GM12872 (cell line): ENCODE results near the gene ALX4.

Source experiments
- TF ChIP-seq, protein P1 (sequence below): IDR thresholded peaks from 3 replicates; pipeline ENCODE4 v1.5.1; 2011; ENCODE audit warnings: low read depth, mild to moderate bottlenecking, low read length, moderate library complexity; ENCODE audit not compliant: insufficient read depth

Gene ALX4

DNA sequence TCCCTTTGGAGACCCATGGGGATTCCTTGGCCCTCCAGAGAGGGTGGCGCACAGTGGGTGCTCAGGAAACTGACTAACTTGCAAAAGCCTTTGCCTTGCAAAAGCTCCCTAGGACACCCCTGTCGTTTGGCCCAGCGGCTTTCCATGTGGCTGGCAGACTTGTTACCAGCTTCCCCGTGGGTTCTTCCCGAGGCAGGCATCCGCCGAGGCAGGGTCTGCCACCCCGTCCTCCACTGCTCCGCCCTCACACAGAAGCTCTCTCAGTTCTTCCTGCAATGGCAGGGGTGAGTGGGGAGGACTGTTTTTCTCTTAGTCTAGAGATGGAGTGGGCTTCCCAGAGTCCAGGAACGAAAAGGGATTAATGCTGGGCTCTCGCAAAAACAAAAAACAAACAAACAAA, 23.0 kb downstream of the ALX4 start:
- TF ChIP-seq, protein P1, sequence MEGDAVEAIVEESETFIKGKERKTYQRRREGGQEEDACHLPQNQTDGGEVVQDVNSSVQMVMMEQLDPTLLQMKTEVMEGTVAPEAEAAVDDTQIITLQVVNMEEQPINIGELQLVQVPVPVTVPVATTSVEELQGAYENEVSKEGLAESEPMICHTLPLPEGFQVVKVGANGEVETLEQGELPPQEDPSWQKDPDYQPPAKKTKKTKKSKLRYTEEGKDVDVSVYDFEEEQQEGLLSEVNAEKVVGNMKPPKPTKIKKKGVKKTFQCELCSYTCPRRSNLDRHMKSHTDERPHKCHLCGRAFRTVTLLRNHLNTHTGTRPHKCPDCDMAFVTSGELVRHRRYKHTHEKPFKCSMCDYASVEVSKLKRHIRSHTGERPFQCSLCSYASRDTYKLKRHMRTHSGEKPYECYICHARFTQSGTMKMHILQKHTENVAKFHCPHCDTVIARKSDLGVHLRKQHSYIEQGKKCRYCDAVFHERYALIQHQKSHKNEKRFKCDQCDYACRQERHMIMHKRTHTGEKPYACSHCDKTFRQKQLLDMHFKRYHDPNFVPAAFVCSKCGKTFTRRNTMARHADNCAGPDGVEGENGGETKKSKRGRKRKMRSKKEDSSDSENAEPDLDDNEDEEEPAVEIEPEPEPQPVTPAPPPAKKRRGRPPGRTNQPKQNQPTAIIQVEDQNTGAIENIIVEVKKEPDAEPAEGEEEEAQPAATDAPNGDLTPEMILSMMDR, result no peak

DNA sequence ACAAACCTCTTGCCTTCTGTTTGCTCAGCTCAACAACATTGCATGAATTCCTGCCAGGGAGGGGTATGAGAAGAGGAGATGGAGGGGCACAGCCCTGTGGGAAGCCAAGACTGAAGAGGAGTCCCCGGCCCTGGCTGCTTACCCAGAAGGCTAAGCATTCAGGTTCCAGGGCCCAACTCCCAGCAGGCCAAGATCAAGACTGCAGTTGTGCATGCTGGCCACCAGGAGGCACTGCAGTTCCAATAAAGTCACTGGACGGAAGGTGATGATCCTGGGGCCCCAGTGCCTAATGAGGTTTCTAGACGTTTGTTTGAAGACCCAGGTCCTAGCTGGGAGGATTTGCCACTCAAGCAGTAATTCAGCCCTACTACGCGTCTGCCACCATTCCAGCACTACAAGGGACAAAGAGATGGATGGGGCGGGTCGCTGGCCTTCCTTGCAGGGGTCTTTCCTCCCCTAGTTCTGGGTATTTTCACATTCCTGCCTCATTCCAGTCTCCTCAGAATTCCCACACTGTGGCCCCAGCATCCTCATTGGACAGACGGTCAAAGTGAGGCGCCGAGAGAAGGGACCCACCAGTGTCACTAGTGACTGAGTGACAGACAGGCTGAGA, 23.6 kb downstream of the ALX4 start:
- TF ChIP-seq, protein P1, result peak; percentile 98

DNA sequence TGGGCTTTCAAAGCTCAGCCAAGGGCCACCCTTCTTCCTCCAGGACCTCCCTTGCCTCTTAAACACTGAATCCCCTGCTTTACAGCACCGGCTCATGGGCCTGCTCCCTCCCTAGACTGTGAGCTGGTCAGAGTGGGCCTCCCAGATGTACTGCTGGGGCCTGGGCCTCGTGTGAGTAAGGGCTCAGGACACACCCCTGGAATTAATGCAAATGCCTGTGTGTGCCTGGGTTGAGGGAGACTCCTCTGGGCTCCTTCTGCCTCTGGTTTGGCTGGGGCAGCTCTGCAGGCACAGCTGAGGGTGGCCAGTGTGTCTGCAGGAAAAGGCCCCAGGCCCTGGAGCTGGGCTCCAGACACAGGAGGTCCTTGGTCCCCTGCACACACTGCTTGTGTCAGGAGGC, 24.2 kb downstream of the ALX4 start:
- TF ChIP-seq, protein P1, result no peak

DNA sequence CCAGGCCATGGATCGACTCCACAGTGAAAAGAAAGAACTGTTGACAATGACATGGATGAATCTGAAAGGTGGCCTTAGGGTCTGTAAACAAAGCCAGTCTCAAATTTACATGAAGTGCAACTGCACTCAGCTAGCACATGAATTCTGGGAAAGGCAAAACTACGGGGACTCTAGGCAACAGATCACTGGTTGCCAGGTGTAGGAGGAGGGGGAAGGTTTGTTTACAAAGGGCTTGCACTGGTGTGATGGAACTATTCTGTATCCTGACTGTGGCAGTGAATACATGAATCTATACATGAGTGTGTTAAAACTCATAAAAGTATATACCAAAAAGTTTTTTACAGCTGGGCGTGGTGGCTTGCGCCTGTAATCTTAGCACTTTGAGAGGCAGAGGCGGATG, 27.3 kb downstream of the ALX4 start:
- TF ChIP-seq, protein P1, result no peak

DNA sequence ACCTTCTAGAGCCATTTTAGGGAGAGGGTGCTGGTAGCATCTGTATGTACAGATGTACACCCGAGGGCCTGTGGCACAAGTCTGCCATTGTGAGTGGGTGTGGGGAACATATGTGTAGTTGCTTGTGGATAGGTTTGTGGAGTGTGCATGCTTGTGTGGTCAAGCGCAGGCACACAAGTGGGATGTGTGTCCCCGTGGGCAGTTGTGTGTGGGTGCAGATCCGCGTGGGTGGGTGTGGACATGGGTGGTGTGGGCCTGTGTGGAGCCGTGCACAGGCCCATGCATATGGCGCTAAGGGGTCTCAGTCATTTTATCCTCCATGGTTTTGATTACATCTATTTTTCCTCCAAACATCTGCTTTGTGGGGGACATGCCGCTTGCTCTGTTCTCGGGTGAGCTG, 28.8 kb downstream of the ALX4 start:
- TF ChIP-seq, protein P1, result no peak

DNA sequence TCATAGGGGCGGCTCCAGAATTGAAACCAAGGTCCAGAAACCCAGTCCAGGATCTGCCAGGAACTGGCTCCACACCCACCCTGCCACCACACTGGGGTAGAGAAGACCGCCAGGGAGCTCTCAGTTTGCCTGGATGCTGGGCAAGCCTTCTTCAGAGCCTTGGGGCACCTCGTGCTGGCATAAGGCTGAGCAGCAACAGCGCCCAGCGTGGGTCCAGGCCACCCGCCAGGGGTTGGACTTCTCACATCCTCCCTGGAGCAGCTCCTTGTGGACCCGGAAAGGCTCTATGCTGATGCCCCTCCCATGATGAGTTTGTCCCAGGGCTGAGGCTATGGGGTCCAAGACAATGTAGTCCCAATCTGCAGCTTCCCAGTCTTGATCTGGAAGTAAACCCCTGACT, 29.7 kb downstream of the ALX4 start:
- TF ChIP-seq, protein P1, result no peak

DNA sequence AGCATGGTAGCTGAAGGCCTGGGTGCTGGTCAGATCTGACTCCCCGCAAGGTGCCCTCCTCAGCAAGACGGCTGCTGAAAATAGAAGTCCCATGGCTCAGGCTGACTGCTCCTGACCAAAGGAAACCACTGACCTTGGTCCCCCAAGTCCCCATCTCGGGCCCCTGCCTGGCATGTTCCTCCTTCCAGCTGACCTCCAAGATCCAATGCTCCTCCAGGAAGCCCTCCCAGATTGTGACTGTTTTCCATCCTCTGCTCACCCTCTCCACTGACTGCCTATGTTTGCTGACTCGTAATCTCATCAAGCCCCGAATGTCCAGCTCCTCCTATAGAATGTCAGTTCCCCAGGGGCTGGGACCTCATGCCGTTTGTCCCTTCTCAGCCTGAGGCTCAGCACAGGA, 30.5 kb downstream of the ALX4 start:
- TF ChIP-seq, protein P1, result no peak
